CD4-positive, CD25-positive, alpha-beta regulatory T cell (primary cell): Measurements from ENCODE around the gene PI4K2B. TPM values are rescaled to one million over a fixed set of nuclear protein-coding genes. Genes with fewer than 3 reads are reported as not detected.

Source experiments
- ATAC-seq, 2 donors: fragments of 150-1000 bp; cut with Tn5 transposase; one replicate each; pipeline ENCODE4 v1.10.0; 2021; ENCODE audit warnings: low read depth in 2 of 2, moderate number of reproducible peaks in 2 of 2, moderate library complexity in 1 of 2
- DNase-seq, 3 donors: peaks; one replicate each; pipeline versions ENCODE4 v3.0.0 to v3.0.0-alpha.2; 2012 to 2022; ENCODE audit warnings: mixed read lengths in 1 of 3
- H3K27ac ChIP-seq: one replicate; pipeline ENCODE4 v1.7.0; 2013; ENCODE audit warnings: mild to moderate bottlenecking, low read length; ENCODE audit not compliant: insufficient read depth, poor library complexity, severe bottlenecking
- H3K27me3 ChIP-seq: one replicate; pipeline ENCODE4 v1.7.0; 2013; ENCODE audit warnings: low read length; ENCODE audit not compliant: control insufficient read depth, insufficient read depth
- H3K36me3 ChIP-seq: one replicate; pipeline ENCODE4 v1.7.0; 2013; ENCODE audit warnings: mild to moderate bottlenecking, low read length, moderate library complexity; ENCODE audit not compliant: control insufficient read depth, insufficient read depth
- H3K4me1 ChIP-seq: 2 replicates; pipeline ENCODE4 v1.7.0; 2013; ENCODE audit warnings: mild to moderate bottlenecking, low read length; ENCODE audit not compliant: insufficient read depth, control insufficient read depth, poor library complexity, severe bottlenecking
- H3K4me3 ChIP-seq: one replicate; pipeline ENCODE4 v1.7.0; 2013; ENCODE audit warnings: low read depth, mild to moderate bottlenecking, low read length, moderate library complexity
- H3K9me3 ChIP-seq, 2 experiments: 1 replicate in 1 of 2; 2 replicates in 1 of 2; pipeline ENCODE4 v1.7.0; 2013; ENCODE audit warnings: low read length in 2 of 2, mild to moderate bottlenecking in 1 of 2, moderate library complexity in 1 of 2; ENCODE audit not compliant: control insufficient read depth in 2 of 2
- H3K27ac Mint-ChIP-seq, 3 donors: one replicate each; pipeline ENCODE4 v1.8.0; 2020 to 2022; ENCODE audit warnings: mild to moderate bottlenecking in 3 of 3, mixed read lengths in 3 of 3, moderate library complexity in 2 of 3
- H3K27me3 Mint-ChIP-seq: one replicate; pipeline ENCODE4 v1.8.0; 2022; ENCODE audit warnings: mild to moderate bottlenecking, mixed read lengths
- H3K36me3 Mint-ChIP-seq: one replicate; pipeline ENCODE4 v1.8.0; 2020; ENCODE audit warnings: mixed read lengths
- H3K4me1 Mint-ChIP-seq, 4 donors: one replicate each; pipeline ENCODE4 v1.8.0; 2020 to 2022; ENCODE audit warnings: mixed read lengths in 4 of 4, mild to moderate bottlenecking in 1 of 4
- H3K4me3 Mint-ChIP-seq, 4 donors: one replicate each; pipeline ENCODE4 v1.8.0; 2020 to 2022; ENCODE audit warnings: mild to moderate bottlenecking in 4 of 4, mixed read lengths in 4 of 4, moderate library complexity in 3 of 4
- H3K9me3 Mint-ChIP-seq, 7 donors: one replicate each; pipeline ENCODE4 v1.8.0; 2020 to 2022; ENCODE audit warnings: mixed read lengths in 7 of 7, mild to moderate bottlenecking in 3 of 7, moderate library complexity in 2 of 7
- polyA plus RNA-seq, 4 donors: library from polyadenylated mRNA; unstranded; fragments of 300-500 nt; fragmentation: Illumina TruSeq; gene quantifications; one replicate each; pipeline ENCODE4 v1.2.3, GENCODE V29; 2021
- total RNA-seq: library from RNA; stranded (reverse); gene quantifications from one replicate; pipeline ENCODE4 v1.2.3, GENCODE V29; 2022

PI4K2B gene
- 16.5 TPM for total RNA-seq
- polyA plus RNA-seq = 10 to 100 TPM; 12.1 to 19.0 (median 12.9) TPM

DNA sequence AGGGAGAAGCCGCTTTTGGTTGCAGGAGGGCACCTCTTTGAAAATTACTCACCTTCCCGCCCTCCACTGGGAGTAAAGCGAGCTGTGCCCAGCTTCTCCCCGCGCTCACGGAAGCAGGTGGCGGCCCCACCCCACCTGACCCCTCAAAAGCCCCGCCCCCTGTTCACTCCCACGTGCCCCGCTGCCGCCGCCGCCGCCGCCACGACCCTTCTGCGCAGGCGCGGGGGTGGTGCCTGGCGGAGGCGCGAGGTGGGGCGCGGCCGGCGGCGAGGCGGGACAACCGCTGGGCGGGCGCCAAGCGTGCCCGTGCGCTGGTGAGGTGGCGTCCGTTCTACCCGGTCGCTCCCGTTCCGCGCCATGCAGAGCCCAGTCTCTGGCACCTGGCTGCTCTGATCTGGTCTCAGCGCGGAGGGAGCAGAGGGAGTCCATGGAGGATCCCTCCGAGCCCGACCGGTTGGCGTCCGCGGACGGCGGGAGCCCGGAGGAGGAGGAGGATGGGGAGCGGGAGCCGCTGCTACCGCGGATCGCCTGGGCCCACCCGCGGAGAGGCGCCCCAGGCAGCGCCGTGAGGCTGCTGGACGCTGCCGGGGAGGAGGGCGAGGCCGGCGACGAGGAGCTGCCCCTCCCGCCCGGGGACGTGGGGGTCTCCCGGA lies at the start of gene PI4K2B:
PI4K2B (plus strand) TSS at position 297 of the 653 bp plus-strand sequence; CDS start at position 428, 131 bp downstream.
- Mint-ChIP-seq H3K36me3 (peaks cover 9% of the 10 kb centered on the region), H3K9me3 (peaks cover 0 to 6% (median 1%) of the 10 kb centered on the region in 7 donors), H3K27me3 (peaks cover 6% of the 10 kb centered on the region), H3K4me3 (peak within 1 kb of the TSS; percentile 90 to 97 (median 90)), H3K4me1 (peaks cover 20 to 61% (median 43%) of the 10 kb centered on the region in 4 donors), H3K27ac (peak within 1 kb of the TSS; percentile 93 to 96 (median 95))
- Histone ChIP-seq H3K9me3 (peaks cover 0 to 6% of the 10 kb centered on the region in 2 experiments), H3K27me3 (no peaks in the 10 kb centered on the region), H3K27ac (peak within 1 kb of the TSS; percentile 88), H3K36me3 (no peaks in the 10 kb centered on the region), H3K4me1 (peaks cover 28% of the 10 kb centered on the region), H3K4me3 (peak within 1 kb of the TSS; percentile 96)
- DNase-seq (peak; percentile 90 to 95 (median 93)), ATAC-seq (peak; percentile 83)

- peaks cover 0 to 2% (median 0%) of the 10 kb centered on the region in 7 donors for H3K9me3 Mint-ChIP-seq
- peaks cover 9% of the 10 kb centered on the region for H3K36me3 Mint-ChIP-seq
- H3K4me3 Mint-ChIP-seq = no peak overlapping the region
- H3K27ac Mint-ChIP-seq = peak overlapping the region in 2 of 3 donors; percentile 20 to 33
- Histone ChIP-seq H3K36me3 (no peaks in the 10 kb centered on the region), H3K27me3 (no peaks in the 10 kb centered on the region), H3K4me3 (no peak overlapping the region), H3K9me3 (no peaks in the 10 kb centered on the region), H3K4me1 (no peaks in the 10 kb centered on the region), H3K27ac (no peak overlapping the region)
- no peak for DNase-seq
- no peak for ATAC-seq
- peaks cover 10 to 27% (median 21%) of the 10 kb centered on the region in 4 donors for H3K4me1 Mint-ChIP-seq
- H3K27me3 Mint-ChIP-seq = no peaks in the 10 kb centered on the region
Measured at GRCh38 chr4:25184056-25184455, 49.8 kb upstream of the PI4K2B start.

DNA sequence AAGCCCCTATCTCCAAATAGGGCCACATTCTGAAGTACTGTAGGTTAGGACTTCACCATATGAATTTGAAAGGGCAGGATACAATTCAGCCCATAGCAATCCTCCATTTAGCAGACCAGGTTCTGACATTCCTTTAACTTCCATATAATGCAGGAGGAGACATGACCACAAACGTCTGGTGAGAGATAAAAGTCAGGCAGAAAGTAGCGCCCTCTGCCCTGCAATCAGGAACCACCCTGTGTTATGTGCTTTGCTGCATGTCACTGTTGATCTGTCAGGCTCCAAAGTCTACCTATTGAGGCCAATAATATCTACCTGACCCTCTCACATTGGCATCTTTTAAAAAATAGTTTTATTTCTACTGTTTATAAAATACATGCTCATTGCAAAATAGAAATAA lies 43.4 kb upstream of the PI4K2B start:
- Mint-ChIP-seq H3K9me3 (no peaks in the 10 kb centered on the region), H3K27ac (no peak overlapping the region), H3K27me3 (no peaks in the 10 kb centered on the region), H3K4me3 (no peak overlapping the region), H3K4me1 (peaks cover 0 to 12% (median 9%) of the 10 kb centered on the region in 4 donors), H3K36me3 (peaks cover 9% of the 10 kb centered on the region)
- no peak overlapping the region for H3K4me3 ChIP-seq
- H3K36me3 ChIP-seq = no peaks in the 10 kb centered on the region
- no peaks in the 10 kb centered on the region for H3K4me1 ChIP-seq
- ATAC-seq (no peak), DNase-seq (no peak)
- no peak overlapping the region for H3K27ac ChIP-seq
- H3K9me3 ChIP-seq = no peaks in the 10 kb centered on the region
- no peaks in the 10 kb centered on the region for H3K27me3 ChIP-seq

DNA sequence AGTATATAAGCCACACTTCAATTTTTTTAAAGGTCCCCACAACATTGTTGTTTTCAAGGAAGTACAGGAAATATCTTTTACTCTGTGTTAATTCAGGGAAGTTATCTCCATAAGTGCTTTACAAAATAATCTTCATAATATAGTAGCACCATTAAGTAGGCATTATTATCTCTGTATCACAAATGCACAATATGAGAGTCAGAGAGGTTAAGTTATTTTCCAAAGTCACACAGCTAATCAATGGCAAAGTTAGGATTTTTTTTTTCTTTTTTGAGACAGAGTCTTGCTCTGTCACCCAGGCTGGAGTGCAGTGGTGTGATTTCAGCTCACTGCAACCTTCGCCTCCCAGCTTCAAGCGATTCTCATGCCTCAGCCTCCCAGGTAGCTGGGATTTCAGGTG lies 35.1 kb upstream of the PI4K2B start:
- ATAC-seq = no peak
- H3K36me3 Mint-ChIP-seq = peaks cover 10% of the 10 kb centered on the region

GRCh38 chr4:25207997-25208396 lies 25.8 kb upstream of the PI4K2B start:
- DNase-seq (no peak), ATAC-seq (no peak)
- peaks cover 0 to 9% (median 1%) of the 10 kb centered on the region in 4 donors for H3K4me1 Mint-ChIP-seq
- Histone ChIP-seq H3K27ac (no peak overlapping the region), H3K9me3 (peaks cover 7 to 10% of the 10 kb centered on the region in 2 experiments), H3K27me3 (no peaks in the 10 kb centered on the region), H3K4me1 (no peaks in the 10 kb centered on the region), H3K4me3 (no peak overlapping the region), H3K36me3 (no peaks in the 10 kb centered on the region)
- no peak overlapping the region for H3K27ac Mint-ChIP-seq
- no peaks in the 10 kb centered on the region for H3K27me3 Mint-ChIP-seq
- H3K36me3 Mint-ChIP-seq = no peaks in the 10 kb centered on the region
- H3K9me3 Mint-ChIP-seq = peaks cover 0 to 17% (median 7%) of the 10 kb centered on the region in 7 donors
- H3K4me3 Mint-ChIP-seq = no peak overlapping the region

More for the DNA sequence above, 35.1 kb upstream of the PI4K2B start:
- no peaks in the 10 kb centered on the region for H3K9me3 ChIP-seq
- peaks cover 0 to 7% (median 2%) of the 10 kb centered on the region in 7 donors for H3K9me3 Mint-ChIP-seq
- H3K36me3 ChIP-seq = peaks cover 3% of the 10 kb centered on the region
- no peaks in the 10 kb centered on the region for H3K27me3 ChIP-seq
- H3K4me3 Mint-ChIP-seq = no peak overlapping the region
- H3K4me1 Mint-ChIP-seq = peaks cover 0 to 5% (median 3%) of the 10 kb centered on the region in 4 donors
- H3K4me3 ChIP-seq = no peak overlapping the region
- no peaks in the 10 kb centered on the region for H3K4me1 ChIP-seq
- H3K27me3 Mint-ChIP-seq = no peaks in the 10 kb centered on the region
- H3K27ac ChIP-seq = no peak overlapping the region
- no peak overlapping the region for H3K27ac Mint-ChIP-seq
- no peak for DNase-seq

DNA sequence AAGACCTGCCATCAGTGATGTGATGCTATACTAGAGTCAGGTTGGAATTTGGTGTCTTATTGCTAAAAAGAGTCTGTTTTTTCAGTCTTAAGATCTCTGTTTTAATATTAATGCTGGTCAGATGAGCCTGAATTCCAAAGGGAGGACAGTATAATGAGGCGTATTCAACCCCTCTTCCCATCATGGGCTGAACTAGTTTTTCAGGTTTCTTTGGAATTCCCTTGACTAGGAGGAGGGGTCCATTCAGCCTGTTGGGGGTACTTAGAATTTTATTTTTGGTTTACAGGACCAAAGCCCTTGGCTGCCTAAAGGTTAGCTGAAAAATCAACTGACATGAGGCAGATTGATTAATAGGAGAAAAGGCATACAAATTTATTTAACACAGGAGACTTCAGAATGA lies 24.1 kb upstream of the PI4K2B start:
- H3K36me3 ChIP-seq = no peaks in the 10 kb centered on the region
- H3K27me3 ChIP-seq = no peaks in the 10 kb centered on the region
- peaks cover 5 to 10% of the 10 kb centered on the region in 2 experiments for H3K9me3 ChIP-seq
- H3K27ac Mint-ChIP-seq = no peak overlapping the region
- no peaks in the 10 kb centered on the region for H3K4me1 ChIP-seq
- H3K4me3 Mint-ChIP-seq = no peak overlapping the region
- ATAC-seq (no peak), DNase-seq (no peak)
- no peak overlapping the region for H3K4me3 ChIP-seq
- H3K27ac ChIP-seq = no peak overlapping the region
- no peaks in the 10 kb centered on the region for H3K27me3 Mint-ChIP-seq
- peaks cover 0 to 23% (median 9%) of the 10 kb centered on the region in 7 donors for H3K9me3 Mint-ChIP-seq
- H3K4me1 Mint-ChIP-seq = peaks cover 0 to 5% (median 0%) of the 10 kb centered on the region in 4 donors
- no peaks in the 10 kb centered on the region for H3K36me3 Mint-ChIP-seq

- peaks cover 0 to 5% (median 0%) of the 10 kb centered on the region in 4 donors for H3K4me1 Mint-ChIP-seq
- Histone ChIP-seq H3K27me3 (no peaks in the 10 kb centered on the region), H3K27ac (no peak overlapping the region), H3K9me3 (peaks cover 5 to 10% of the 10 kb centered on the region in 2 experiments), H3K4me3 (no peak overlapping the region), H3K36me3 (no peaks in the 10 kb centered on the region), H3K4me1 (no peaks in the 10 kb centered on the region)
- H3K4me3 Mint-ChIP-seq = peak overlapping the region in 1 of 4 donors; percentile 40
- H3K36me3 Mint-ChIP-seq = no peaks in the 10 kb centered on the region
- ATAC-seq = no peak
- peaks cover 0 to 23% (median 11%) of the 10 kb centered on the region in 7 donors for H3K9me3 Mint-ChIP-seq
- H3K27me3 Mint-ChIP-seq = no peaks in the 10 kb centered on the region
- no peak for DNase-seq
- H3K27ac Mint-ChIP-seq = no peak overlapping the region
Measured at GRCh38 chr4:25211721-25212120, 22.1 kb upstream of the PI4K2B start.

- Mint-ChIP-seq H3K36me3 (no peaks in the 10 kb centered on the region), H3K9me3 (peaks cover 0 to 25% (median 11%) of the 10 kb centered on the region in 7 donors), H3K4me1 (no peaks in the 10 kb centered on the region), H3K27ac (no peak overlapping the region), H3K4me3 (no peak overlapping the region), H3K27me3 (no peaks in the 10 kb centered on the region)
- Histone ChIP-seq H3K9me3 (peaks cover 5 to 10% of the 10 kb centered on the region in 2 experiments), H3K4me1 (no peaks in the 10 kb centered on the region), H3K27me3 (no peaks in the 10 kb centered on the region), H3K4me3 (no peak overlapping the region), H3K27ac (no peak overlapping the region), H3K36me3 (no peaks in the 10 kb centered on the region)
- ATAC-seq = no peak
- no peak for DNase-seq
Measured at GRCh38 chr4:25212822-25213221, 21.0 kb upstream of the PI4K2B start.
